ENCODE data around the gene GOLGA8H. TPM values are rescaled to one million over a fixed set of nuclear protein-coding genes. Genes with fewer than 3 reads are reported as not detected.
A peak's percentile ranks its signal among the peaks of the same experiment; 100 is the strongest.
"Not testable (repeated sequence)": the region's sequence is repeated elsewhere in the genome, so short reads cannot be mapped to it uniquely, and the experiment has no call there.

GOLGA8H gene, protein sequence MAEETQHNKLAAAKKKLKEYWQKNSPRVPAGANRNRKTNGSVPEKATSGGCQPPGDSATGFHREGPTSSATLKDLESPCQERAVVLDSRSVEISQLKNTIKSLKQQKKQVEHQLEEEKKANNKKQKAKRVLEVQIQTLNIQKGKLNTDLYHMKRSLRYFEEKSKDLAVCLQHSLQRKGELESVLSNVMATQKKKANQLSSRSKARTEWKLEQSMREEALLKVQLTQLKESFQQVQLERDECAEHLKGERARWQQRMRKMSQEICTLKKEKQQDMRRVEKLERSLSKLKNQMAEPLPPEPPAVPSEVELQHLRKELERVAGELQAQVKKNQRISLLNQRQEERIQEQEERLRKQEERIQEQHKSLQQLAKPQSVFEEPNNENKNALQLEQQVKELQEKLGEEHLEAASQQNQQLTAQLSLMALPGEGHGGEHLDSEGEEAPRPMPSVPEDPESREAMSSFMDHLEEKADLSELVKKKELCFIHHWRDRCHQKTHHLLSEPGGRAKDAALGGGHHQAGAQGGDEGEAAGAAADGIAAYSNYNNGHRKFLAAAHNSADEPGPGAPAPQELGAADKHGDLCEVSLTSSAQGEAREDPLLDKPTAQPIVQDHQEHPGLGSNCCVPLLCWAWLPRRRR
- total RNA-seq = not detected

GRCh38 chr15:30603796-30604195 lies at the start of gene GOLGA8H:
TSS of gene GOLGA8H (plus strand) at chr15:30604028. CDS start at chr15:30604126, 98 bp downstream.
- H3K27ac ChIP-seq; H3K4me1 ChIP-seq; intact Hi-C loops (cut with DNase I); H3K27me3 ChIP-seq; DNase-seq (ENCODE audit: extremely low spot score in 2 of 2); H3K9me3 ChIP-seq; H3K36me3 ChIP-seq; H3K4me3 ChIP-seq: not testable (repeated sequence)

- H3K9me3 ChIP-seq; intact Hi-C loops (cut with DNase I); DNase-seq (ENCODE audit: extremely low spot score in 2 of 2); H3K27me3 ChIP-seq; H3K4me1 ChIP-seq; H3K36me3 ChIP-seq; H3K27ac ChIP-seq; H3K4me3 ChIP-seq: not testable (repeated sequence)
- TF ChIP-seq, protein P1, sequence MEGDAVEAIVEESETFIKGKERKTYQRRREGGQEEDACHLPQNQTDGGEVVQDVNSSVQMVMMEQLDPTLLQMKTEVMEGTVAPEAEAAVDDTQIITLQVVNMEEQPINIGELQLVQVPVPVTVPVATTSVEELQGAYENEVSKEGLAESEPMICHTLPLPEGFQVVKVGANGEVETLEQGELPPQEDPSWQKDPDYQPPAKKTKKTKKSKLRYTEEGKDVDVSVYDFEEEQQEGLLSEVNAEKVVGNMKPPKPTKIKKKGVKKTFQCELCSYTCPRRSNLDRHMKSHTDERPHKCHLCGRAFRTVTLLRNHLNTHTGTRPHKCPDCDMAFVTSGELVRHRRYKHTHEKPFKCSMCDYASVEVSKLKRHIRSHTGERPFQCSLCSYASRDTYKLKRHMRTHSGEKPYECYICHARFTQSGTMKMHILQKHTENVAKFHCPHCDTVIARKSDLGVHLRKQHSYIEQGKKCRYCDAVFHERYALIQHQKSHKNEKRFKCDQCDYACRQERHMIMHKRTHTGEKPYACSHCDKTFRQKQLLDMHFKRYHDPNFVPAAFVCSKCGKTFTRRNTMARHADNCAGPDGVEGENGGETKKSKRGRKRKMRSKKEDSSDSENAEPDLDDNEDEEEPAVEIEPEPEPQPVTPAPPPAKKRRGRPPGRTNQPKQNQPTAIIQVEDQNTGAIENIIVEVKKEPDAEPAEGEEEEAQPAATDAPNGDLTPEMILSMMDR (IDR thresholded peaks at IDR 0.05) = peak in 1 of 3 experiments; percentile 30
Measured at GRCh38 chr15:30566949-30567348, 36.9 kb upstream of the GOLGA8H start.

- peak overlapping the region in 1 of 2 donors; percentile 27 for H3K4me3 ChIP-seq
Measured at GRCh38 chr15:30573012-30573491, 30.8 kb upstream of the GOLGA8H start.

DNA sequence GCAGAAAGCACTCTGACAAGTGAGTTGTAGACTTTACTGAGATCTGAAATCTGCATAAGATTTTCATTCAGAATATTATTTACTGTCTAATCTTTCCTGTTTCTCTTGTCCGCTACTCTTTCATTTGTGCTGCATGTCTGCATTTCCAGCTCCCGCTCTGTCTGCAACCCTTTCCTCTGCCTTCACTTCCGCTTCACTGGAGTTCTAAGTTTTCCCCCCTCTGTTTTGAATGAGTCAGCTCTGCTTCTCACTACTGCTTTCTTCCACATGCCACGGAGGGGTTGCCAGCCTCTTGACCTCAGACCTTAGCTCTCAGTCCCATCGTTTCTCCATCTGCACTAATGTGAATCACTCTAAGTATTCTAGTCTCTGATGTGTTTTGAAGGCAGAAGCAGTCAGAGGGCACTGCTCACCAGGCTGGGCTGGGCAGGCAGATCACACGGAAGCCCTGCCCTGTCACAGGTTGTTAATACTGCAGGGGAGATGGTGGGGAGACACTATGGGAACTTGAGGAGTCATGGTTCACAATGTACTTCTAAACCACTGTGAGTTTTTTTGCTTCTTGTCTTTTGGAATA lies 24.3 kb upstream of the GOLGA8H start:
- H3K4me3 ChIP-seq; H3K4me1 ChIP-seq; intact Hi-C loops (cut with DNase I); H3K27me3 ChIP-seq; H3K36me3 ChIP-seq; DNase-seq (ENCODE audit: extremely low spot score in 2 of 2); H3K9me3 ChIP-seq; H3K27ac ChIP-seq: not testable (repeated sequence)

More at GRCh38 chr15:30573012-30573491, 30.8 kb upstream of the GOLGA8H start:
- H3K9me3 ChIP-seq; H3K36me3 ChIP-seq; H3K4me1 ChIP-seq; DNase-seq (ENCODE audit: extremely low spot score in 2 of 2); H3K27ac ChIP-seq; intact Hi-C loops (cut with DNase I); H3K27me3 ChIP-seq: not testable (repeated sequence)

- H3K4me1 ChIP-seq; H3K9me3 ChIP-seq; intact Hi-C loops (cut with DNase I); H3K36me3 ChIP-seq; DNase-seq (ENCODE audit: extremely low spot score in 2 of 2); H3K4me3 ChIP-seq; H3K27me3 ChIP-seq; H3K27ac ChIP-seq: not testable (repeated sequence)
Measured at GRCh38 chr15:30580716-30581115, 23.1 kb upstream of the GOLGA8H start.

DNA sequence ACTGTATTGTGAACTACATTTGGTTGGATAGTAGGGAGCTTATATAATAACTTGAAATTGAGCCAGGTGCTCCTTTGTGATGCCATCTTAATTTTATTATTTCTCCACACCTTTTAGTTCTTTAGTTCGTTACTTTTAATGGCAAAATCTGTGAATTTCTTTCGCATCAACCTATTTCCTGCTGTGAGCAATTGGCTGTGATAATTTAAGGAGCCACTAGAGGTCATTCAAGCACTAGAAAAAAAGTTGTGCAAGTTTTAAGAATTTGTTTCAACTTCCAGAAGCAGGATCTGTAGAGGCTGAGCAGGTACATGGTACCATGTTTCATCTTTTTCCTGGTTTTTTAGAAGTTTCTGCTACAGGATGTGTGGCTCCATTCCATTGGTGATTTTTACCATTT lies 4.9 kb upstream of the GOLGA8H start:
- H3K36me3 ChIP-seq; H3K27me3 ChIP-seq; H3K4me3 ChIP-seq; DNase-seq (ENCODE audit: extremely low spot score in 2 of 2); H3K27ac ChIP-seq; H3K4me1 ChIP-seq; H3K9me3 ChIP-seq; intact Hi-C loops (cut with DNase I): not testable (repeated sequence)

- DNase-seq (ENCODE audit: extremely low spot score in 2 of 2); intact Hi-C loops (cut with DNase I); H3K4me1 ChIP-seq; H3K27me3 ChIP-seq; H3K36me3 ChIP-seq; H3K27ac ChIP-seq; H3K4me3 ChIP-seq; H3K9me3 ChIP-seq: not testable (repeated sequence)
Measured at GRCh38 chr15:30612271-30612670, 8.4 kb downstream of the GOLGA8H start.

GRCh38 chr15:30621342-30621741 lies 17.5 kb downstream of the GOLGA8H start:
- H3K36me3 ChIP-seq; H3K4me1 ChIP-seq; H3K27me3 ChIP-seq; H3K4me3 ChIP-seq; intact Hi-C loops (cut with DNase I); H3K27ac ChIP-seq; DNase-seq (ENCODE audit: extremely low spot score in 2 of 2); H3K9me3 ChIP-seq: not testable (repeated sequence)
